ENCODE data around the gene LBHD2.

- TF ChIP-seq, protein P1, sequence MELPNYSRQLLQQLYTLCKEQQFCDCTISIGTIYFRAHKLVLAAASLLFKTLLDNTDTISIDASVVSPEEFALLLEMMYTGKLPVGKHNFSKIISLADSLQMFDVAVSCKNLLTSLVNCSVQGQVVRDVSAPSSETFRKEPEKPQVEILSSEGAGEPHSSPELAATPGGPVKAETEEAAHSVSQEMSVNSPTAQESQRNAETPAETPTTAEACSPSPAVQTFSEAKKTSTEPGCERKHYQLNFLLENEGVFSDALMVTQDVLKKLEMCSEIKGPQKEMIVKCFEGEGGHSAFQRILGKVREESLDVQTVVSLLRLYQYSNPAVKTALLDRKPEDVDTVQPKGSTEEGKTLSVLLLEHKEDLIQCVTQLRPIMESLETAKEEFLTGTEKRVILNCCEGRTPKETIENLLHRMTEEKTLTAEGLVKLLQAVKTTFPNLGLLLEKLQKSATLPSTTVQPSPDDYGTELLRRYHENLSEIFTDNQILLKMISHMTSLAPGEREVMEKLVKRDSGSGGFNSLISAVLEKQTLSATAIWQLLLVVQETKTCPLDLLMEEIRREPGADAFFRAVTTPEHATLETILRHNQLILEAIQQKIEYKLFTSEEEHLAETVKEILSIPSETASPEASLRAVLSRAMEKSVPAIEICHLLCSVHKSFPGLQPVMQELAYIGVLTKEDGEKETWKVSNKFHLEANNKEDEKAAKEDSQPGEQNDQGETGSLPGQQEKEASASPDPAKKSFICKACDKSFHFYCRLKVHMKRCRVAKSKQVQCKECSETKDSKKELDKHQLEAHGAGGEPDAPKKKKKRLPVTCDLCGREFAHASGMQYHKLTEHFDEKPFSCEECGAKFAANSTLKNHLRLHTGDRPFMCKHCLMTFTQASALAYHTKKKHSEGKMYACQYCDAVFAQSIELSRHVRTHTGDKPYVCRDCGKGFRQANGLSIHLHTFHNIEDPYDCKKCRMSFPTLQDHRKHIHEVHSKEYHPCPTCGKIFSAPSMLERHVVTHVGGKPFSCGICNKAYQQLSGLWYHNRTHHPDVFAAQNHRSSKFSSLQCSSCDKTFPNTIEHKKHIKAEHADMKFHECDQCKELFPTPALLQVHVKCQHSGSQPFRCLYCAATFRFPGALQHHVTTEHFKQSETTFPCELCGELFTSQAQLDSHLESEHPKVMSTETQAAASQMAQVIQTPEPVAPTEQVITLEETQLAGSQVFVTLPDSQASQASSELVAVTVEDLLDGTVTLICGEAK (IDR thresholded peaks at IDR 0.05; ENCODE audit: borderline replicate concordance): no peak
- no peak for TF ChIP-seq CHD2 (IDR thresholded peaks at IDR 0.05; ENCODE audit: borderline replicate concordance, low read depth, low read length)
- TF ChIP-seq, protein P2, sequence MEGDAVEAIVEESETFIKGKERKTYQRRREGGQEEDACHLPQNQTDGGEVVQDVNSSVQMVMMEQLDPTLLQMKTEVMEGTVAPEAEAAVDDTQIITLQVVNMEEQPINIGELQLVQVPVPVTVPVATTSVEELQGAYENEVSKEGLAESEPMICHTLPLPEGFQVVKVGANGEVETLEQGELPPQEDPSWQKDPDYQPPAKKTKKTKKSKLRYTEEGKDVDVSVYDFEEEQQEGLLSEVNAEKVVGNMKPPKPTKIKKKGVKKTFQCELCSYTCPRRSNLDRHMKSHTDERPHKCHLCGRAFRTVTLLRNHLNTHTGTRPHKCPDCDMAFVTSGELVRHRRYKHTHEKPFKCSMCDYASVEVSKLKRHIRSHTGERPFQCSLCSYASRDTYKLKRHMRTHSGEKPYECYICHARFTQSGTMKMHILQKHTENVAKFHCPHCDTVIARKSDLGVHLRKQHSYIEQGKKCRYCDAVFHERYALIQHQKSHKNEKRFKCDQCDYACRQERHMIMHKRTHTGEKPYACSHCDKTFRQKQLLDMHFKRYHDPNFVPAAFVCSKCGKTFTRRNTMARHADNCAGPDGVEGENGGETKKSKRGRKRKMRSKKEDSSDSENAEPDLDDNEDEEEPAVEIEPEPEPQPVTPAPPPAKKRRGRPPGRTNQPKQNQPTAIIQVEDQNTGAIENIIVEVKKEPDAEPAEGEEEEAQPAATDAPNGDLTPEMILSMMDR (IDR thresholded peaks at IDR 0.05 in 2 of 3, conservative IDR thresholded peaks at IDR 0.05 in 1 of 3; ENCODE audit: control insufficient read depth in 2 of 3, extremely low read depth in 1 of 3, insufficient read depth in 1 of 3, low read depth in 3 of 3, low read length in 3 of 3): no peak
- no peak for TF ChIP-seq SUPT20H (IDR thresholded peaks at IDR 0.05; ENCODE audit: borderline replicate concordance, control insufficient read depth, low read depth, low read length)
- TF ChIP-seq SIX5 (IDR thresholded peaks at IDR 0.05; ENCODE audit: low read depth, low read length, severe bottlenecking): no peak
- TF ChIP-seq REST (IDR thresholded peaks at IDR 0.05; ENCODE audit: low read depth, low read length): no peak
- TF ChIP-seq ATF2 (IDR thresholded peaks at IDR 0.05; ENCODE audit: low read length): no peak
- TF ChIP-seq MAX (IDR thresholded peaks at IDR 0.05; ENCODE audit: low read depth, low read length): no peak
These were observed 15.2 kb downstream of the LBHD2 start for GRCh38 chr14:103099081-103099732.
